ENCODE data around the gene TLE6.
"Not testable (repeated sequence)": the region's sequence is repeated elsewhere in the genome, so short reads cannot be mapped to it uniquely, and the experiment has no call there.

TLE6 gene

GRCh38 chr19:3004522-3004921 is 27.2 kb downstream of the TLE6 start:
- no peak for DNase-seq (ENCODE audit: low read depth)

DNA sequence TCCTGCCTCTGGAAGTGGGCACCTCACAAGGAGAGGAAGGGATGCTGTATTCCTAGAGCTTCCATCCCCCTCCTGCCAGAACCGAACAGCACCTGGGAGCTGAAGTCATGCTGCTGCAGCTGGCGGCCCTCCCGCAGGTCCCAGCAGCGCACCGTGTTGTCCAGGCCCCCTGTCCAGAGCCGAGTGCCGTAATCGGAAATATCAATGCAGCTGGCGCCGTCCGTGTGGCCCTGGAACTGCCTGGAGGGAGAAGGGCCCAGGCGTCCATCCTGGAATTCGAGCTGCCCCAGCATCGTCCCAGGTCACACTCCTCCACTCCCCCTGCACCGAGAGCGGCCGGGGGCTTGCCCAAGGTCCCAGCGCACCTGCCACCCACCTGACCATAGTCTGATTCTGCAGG is 28.0 kb downstream of the TLE6 start:
- DNase-seq (ENCODE audit: low read depth): no peak

DNA sequence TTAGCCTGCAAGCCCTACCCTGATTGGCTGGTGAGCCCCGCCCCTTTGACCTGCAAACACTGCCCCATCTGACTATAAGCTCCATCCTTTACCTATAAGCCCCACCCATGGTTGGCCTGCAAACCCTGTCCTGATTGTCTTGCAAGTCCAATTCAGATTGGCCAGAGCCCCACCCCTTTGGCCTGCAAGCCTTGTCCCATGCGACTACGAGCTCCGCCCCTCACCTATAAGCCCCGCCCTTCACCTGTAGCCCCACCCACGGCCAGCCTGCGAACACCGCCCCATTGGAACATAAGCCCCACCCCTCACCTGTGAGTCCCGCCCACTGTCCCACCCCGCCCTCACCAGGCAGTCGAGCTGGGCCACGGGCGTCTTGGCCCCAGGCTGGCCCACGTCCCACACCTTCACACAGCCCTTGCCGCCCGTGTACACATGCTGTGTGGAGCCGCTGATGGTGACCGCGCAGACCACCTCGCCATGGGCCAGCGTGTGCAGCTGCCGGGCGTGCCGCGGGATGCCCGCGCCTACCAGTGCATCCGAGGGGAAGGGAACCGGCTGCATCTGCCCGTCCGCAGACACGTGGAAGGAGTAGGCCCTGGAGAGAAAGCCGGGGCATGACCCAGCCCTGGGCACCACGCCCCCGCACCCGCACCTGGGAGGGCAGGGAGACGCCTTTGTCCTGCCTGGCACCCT is 28.9 kb downstream of the TLE6 start:
- DNase-seq (ENCODE audit: low read depth): no peak

- no peak for DNase-seq (ENCODE audit: low read depth)
These were observed 30.6 kb downstream of the TLE6 start for GRCh38 chr19:3007975-3008374.

DNA sequence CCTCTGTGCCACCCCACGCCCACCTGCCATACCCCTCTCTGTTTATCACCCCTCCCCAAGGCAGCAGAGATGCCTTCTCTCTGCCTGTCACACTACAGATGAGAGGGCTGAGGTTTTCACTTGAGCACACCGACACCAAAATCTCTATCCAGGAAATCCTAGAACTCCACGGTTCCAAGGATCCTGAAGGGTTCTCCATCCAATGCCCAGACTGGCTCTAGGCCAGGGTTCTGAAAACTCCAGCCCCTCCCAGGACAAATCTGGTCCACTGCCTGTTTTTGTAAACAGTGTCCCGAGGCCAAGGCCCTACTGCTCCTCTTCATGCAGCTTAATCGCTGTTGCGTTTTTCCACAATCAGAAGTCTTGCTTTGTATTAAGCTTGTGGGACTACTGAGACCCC is 31.6 kb downstream of the TLE6 start:
- no peak for DNase-seq (ENCODE audit: low read depth)

GRCh38 chr19:3010871-3011270 is 33.5 kb downstream of the TLE6 start:
- no peak for DNase-seq (ENCODE audit: low read depth)

- not testable (repeated sequence) for DNase-seq (ENCODE audit: low read depth)
These were observed 34.7 kb downstream of the TLE6 start for GRCh38 chr19:3012059-3012458.

DNA sequence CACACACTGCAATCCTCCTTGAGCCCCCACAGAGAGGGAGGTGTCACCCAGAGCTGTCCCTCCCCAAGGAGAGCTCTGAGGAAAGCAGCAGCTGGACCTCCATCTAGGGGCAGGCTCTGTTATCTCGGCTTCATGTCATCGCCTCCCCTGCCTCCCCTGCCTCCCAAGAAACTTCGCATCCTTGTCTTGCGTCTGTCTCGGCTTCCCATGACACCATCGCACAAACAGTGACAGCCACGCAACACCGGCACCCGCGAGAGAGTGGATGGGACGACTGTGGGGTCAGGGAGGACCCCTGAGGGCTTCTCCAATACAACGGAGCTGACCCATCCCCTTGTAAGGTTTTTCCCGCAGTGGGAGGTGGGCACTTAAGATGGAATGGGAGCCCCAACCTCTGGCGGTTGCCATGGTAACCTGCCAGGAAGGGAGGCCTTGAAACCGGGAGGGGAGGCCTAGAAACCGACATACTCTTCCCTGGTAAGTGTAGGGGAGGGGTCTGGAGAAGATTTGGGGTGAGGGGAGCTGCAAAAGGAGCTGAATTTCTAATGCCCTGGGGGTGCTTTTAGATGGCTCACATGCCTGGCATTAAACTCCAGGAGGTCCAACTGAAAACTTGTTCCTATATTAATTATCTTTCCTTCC is 35.4 kb downstream of the TLE6 start:
- no peak for DNase-seq (ENCODE audit: low read depth)

DNA sequence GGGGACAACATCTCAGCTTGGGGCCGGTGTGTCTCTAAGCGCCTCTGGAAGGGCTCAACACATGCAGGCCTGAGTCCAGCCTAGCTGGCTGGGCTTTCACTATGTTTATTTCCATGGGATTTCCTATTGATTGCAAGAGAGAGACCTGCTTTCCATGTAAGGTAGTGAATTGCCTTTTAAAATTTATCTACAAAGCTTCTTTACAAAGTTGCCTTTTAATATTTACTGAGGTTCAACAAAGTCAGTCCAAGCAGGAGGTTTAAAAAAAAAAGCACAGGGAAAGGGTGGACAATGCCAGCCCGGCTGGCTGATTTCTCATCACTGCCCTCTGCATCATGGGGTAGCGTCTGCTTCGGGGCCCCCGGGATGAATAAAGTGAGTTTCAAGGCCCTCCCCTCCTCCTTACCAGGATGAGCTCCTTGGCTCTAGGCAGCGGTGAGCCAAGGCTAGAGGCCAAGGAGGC is 35.9 kb downstream of the TLE6 start:
- DNase-seq (ENCODE audit: low read depth): no peak

DNA sequence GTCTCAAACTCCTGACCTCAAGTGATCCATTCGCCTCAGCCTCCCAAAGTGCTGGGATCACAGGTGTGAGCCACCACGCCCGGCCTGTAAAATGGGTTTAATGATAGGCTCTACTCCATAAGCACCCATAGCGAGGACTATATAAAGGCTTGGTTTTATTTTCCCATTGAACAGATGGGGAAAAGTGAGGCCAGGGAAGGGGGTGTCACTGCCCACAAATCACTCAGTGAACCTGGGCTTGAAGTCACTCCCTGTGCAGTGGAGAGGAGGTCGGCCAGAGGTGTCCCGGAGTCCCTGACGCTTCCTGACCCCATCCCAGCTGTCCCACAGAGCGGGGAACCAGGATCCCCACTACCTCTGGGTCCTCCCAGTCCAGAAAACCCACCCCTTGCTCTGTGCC is 36.8 kb downstream of the TLE6 start:
- no peak for DNase-seq (ENCODE audit: low read depth)

DNA sequence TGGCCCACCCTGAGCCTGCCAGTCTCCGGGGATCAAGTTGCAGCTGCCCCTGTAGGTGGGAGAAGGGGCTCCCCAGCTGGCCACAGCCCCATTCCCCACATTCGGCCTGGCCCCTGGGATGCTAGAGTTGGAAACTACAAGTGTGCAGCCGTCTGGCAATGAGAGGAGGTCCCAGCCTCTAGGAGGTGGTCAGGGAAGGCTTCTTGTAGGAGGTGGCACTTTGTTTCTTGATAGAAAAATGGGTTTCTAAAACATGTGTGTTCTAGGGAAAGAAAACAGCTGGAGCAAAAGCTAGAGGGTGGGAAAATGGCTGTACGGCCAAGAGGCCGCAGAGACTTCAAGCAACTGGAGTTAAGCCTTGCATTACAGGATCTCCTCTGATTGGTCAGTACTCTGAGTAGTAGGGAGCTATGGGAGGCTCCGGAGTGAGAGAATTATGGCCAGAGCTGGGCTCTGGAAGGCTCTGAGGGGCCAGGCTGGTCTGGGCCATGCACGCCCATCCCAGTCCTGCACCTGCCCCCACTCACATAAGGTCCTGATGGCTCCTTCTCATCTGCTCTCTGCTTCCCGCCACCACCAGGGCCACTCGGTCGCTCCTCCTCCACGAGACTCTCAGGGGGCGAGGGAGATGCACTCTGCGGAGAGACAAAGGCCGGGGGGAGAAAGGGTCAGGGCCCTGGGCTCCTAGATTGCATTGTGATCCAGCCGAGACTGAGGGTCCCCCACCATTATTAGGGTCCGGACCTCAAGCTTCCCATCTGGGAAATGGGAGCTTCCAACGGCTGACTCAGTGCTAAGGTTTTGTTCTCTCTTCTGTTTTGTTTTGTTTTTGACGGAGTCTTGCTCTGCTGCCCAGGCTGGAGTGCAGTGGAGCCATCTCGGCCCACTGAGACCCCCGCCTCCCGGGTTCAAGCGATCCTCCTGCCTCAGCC is 38.0 kb downstream of the TLE6 start:
- no peak for DNase-seq (ENCODE audit: low read depth)

DNA sequence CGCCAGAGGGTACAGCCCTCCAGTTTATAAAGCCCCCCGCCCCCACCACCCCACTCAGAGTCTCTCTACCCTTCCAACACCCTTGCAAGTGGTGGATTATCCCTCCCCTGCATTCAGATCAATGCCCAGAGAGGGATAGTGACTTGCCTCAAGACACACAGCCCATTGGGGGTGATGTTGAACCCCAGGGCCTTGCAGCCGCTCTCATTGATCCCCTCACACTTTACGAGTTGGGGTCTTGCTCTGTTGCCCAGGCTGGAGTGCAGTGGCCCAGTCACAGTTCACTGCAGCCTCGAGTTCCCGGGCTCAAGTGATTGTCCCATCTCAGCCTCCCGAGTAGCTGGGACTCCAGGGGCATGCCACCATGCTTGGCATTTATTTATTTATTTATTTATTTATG is 40.6 kb downstream of the TLE6 start:
- no peak for DNase-seq (ENCODE audit: low read depth)

DNA sequence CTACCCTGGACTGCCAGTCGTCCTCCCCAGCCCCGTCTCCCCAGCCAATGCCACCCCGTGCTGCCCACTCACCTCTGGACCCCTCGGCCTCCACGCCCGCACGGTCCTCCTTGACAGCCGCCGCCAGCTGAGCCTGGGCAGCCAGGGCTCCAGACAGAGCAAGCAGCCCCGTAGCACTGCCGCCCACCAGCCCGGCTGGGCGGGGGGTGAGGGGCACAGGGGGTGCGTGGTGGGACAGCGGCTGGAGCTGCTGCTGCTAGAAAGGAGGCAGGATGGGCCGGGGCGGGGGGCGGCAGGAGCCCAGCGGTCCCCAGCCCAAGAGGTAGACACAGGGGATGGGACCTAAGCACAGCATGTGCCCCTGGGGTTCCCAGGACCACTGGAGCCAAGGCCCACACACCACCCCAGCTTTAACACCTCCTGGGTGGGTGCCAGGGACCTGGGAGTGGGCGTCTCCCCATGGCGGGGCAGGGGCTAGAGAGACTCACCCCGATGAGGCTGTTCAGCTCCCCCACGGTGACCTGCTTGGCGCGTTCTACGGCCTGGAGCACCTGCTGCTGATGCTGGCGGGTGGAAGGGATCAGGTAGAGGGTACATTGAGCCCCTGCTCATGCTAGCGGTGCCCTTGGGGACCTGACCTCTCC is 42.0 kb downstream of the TLE6 start:
- DNase-seq (ENCODE audit: low read depth): no peak

GRCh38 chr19:3020321-3020960 is 43.1 kb downstream of the TLE6 start:
- no peak for DNase-seq (ENCODE audit: low read depth)

GRCh38 chr19:3024509-3024869 is 47.1 kb downstream of the TLE6 start:
- DNase-seq (ENCODE audit: low read depth): no peak

DNA sequence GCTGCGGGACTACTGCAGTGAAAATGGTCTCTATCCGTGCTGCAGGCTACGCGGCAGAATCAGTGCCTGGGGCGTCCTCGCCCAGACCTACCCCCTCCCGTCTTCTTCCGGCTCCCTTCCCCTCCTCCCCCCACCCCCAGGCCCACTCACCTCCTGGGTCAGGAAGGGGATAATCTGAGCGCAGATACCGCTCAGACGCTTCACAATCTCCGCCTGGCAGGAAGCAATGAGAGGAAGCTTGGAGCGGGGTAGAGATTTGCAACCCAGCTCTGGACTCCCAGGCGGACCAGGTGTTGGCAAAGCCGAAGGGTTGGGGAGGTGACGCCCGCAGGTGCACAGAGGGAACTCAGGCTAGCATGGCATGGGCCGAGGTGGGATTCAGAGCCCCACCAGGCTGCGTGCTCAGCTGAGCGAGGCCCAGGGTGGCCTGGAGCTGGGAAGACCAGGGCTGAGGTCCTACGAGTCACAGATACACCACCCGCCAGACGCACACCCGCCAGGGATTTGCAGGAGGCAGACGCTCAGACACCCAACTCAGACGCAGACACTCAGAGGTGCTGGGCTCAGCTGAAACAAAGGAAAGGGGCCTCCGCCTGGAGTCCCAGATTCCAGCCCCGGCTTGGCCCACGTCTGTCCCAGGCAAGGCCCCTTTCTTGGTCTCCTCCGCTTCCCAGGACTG is 47.6 kb downstream of the TLE6 start:
- DNase-seq (ENCODE audit: low read depth): no peak

GRCh38 chr19:3025549-3025886 is 48.2 kb downstream of the TLE6 start:
- DNase-seq (ENCODE audit: low read depth): no peak

GRCh38 chr19:3026768-3027167 is 49.4 kb downstream of the TLE6 start:
- DNase-seq (ENCODE audit: low read depth): no peak

- no peak for DNase-seq (ENCODE audit: low read depth)
These were observed 49.9 kb downstream of the TLE6 start for GRCh38 chr19:3027292-3027691.

DNA sequence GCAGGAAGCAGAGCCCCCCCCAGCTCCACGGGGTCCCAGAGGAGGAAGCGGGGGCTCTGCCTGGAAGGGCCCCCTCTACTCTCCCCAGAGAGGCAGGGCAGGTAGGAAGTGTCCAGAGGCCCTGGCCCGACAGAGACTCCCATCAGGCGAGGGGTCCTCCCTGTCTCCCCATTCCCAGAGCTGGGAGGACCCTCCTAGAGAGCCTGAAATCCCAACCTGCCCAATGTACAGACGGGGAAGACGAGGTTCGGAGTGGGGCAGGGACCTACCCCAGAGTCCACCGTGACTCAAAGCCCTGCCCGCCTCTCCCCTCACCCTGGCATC is 50.6 kb downstream of the TLE6 start:
- no peak for DNase-seq (ENCODE audit: low read depth)

DNA sequence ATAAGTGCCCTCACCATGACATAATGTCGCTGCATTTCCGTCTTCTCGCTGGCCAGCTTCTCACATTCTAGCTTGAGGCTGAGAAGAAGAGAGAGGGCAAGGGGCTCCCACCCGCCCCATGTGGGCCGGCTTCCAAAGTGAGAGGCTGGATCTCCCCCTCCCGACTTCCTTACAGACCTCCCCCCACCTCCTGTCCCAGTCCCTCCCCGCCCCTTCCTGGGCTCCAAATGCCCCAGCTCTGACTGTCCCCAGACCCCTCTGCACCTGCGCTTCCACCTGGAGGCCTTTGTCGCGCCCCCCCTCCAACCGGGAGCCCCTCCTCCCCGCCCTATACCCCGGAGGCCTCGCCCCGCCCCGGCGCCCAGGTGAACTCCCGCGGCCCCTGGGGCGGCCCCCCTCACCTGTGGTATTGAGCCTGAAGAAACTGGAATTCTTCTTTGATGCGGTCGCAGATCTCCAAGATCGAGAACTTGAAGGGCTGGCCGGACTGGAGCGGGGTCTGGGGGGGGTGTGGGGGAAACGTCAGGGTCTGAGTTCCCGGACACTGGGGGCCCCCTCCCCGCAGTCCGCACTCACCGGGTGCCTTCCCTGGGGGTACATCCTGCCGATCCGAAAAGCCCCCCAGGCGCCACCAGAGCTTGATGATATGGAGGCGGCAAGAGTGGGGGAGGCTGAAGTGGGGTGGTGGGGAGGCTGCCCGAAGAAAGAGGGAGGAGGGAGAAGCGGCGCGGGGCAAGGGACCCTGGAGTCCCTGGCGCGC is 51.1 kb downstream of the TLE6 start:
- no peak for DNase-seq (ENCODE audit: low read depth)
